Measurements from ENCODE around the gene ZNF138. TPM values are rescaled to one million over a fixed set of nuclear protein-coding genes. Genes with fewer than 3 reads are reported as not detected.

Gene ZNF138
- total and polyA plus RNA-seq, 2 experiments from 2014 or later = 48.7 to 68.4 TPM

DNA sequence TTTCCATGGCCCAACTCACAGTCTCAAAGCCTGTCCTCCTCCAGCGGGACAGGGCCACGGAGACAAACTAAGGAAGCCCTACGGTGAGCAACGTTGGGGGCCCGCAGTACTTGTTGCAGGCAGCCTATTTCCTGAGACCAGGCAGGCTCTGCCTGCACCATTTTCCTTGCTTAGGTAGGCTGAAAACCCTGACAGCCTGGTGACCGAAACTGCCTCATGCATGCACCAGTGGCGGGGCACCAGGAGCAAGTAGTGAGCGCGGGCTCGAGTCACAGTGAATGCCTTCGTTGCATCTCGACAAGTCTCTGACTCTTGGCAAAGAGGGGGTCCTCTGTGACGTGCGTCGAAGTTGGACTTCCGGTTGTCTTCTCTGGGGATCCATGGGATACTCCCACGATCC lies 85.6 kb downstream of the ZNF138 start:
- Histone ChIP-seq H4K20me1 (replicated peaks; ENCODE audit: insufficient read depth) (no peaks in the 10 kb centered on the region), H2AFZ (no peak overlapping the region), H3K79me2 (replicated peaks; ENCODE audit: insufficient read depth) (no peaks in the 10 kb centered on the region), H3K9me2 (ENCODE audit: insufficient read depth) (no peaks in the 10 kb centered on the region), H3K4me1 (ENCODE audit: insufficient read depth) (no peaks in the 10 kb centered on the region; the same call in 1 of the 2 replicates), H3K4me3 (no peak overlapping the region), H3F3A (replicated peaks; ENCODE audit: low read depth) (no peaks in the 10 kb centered on the region), H3K27ac (ENCODE audit: low read depth) (no peak overlapping the region), H3K27me3 (ENCODE audit: insufficient read depth) (peaks cover 82% of the 10 kb centered on the region), H3K4me2 (no peak overlapping the region), H3K36me3 (ENCODE audit: insufficient read depth) (no peaks in the 10 kb centered on the region)
- Mint-ChIP-seq H3K27me3 (ENCODE audit: insufficient read depth, low read depth, poor library complexity) (peaks cover 53% of the 10 kb centered on the region), H3K4me1 (no peaks in the 10 kb centered on the region), H3K9me3 (peaks cover 56% of the 10 kb centered on the region), H3K36me3 (ENCODE audit: low read depth) (peaks cover 7% of the 10 kb centered on the region; the same call in 1 of the 3 replicates), H3K4me3 (no peak overlapping the region), H3K27ac (no peak overlapping the region)
- DNase-seq (ENCODE audit: low spot score) (no peak), ATAC-seq (no peak)
- TF ChIP-seq JUNB (IDR thresholded peaks at IDR 0.05; ENCODE audit: unreplicated experiment) (no peak), ZNF331 (CRISPR knock-in tag; IDR thresholded peaks at IDR 0.05; ENCODE audit: low read depth) (no peak), EZH2 (IDR thresholded peaks at IDR 0.05; ENCODE audit: low read depth, unreplicated experiment) (no peak), EZH2phosphoT487 (IDR thresholded peaks at IDR 0.05; ENCODE audit: unreplicated experiment) (no peak), ZNF114 (CRISPR knock-in tag; IDR thresholded peaks at IDR 0.05) (no peak), STAT1 (IDR thresholded peaks at IDR 0.05; ENCODE audit: unreplicated experiment) (no peak), NANOG (IDR thresholded peaks at IDR 0.05; ENCODE audit: borderline replicate concordance) (no peak), CREB1 (CRISPR knock-in tag; IDR thresholded peaks at IDR 0.05; ENCODE audit: low read depth) (no peak), POLR2AphosphoS5 (IDR thresholded peaks at IDR 0.05; ENCODE audit: low read depth) (no peak)
- TF ChIP-seq, protein P1, sequence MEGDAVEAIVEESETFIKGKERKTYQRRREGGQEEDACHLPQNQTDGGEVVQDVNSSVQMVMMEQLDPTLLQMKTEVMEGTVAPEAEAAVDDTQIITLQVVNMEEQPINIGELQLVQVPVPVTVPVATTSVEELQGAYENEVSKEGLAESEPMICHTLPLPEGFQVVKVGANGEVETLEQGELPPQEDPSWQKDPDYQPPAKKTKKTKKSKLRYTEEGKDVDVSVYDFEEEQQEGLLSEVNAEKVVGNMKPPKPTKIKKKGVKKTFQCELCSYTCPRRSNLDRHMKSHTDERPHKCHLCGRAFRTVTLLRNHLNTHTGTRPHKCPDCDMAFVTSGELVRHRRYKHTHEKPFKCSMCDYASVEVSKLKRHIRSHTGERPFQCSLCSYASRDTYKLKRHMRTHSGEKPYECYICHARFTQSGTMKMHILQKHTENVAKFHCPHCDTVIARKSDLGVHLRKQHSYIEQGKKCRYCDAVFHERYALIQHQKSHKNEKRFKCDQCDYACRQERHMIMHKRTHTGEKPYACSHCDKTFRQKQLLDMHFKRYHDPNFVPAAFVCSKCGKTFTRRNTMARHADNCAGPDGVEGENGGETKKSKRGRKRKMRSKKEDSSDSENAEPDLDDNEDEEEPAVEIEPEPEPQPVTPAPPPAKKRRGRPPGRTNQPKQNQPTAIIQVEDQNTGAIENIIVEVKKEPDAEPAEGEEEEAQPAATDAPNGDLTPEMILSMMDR (conservative IDR thresholded peaks at IDR 0.05; ENCODE audit: low read depth in 2 of 2) = no peak
- TF ChIP-seq, protein P2, sequence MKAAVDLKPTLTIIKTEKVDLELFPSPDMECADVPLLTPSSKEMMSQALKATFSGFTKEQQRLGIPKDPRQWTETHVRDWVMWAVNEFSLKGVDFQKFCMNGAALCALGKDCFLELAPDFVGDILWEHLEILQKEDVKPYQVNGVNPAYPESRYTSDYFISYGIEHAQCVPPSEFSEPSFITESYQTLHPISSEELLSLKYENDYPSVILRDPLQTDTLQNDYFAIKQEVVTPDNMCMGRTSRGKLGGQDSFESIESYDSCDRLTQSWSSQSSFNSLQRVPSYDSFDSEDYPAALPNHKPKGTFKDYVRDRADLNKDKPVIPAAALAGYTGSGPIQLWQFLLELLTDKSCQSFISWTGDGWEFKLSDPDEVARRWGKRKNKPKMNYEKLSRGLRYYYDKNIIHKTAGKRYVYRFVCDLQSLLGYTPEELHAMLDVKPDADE (IDR thresholded peaks at IDR 0.05) = no peak
- TF ChIP-seq, protein P3, sequence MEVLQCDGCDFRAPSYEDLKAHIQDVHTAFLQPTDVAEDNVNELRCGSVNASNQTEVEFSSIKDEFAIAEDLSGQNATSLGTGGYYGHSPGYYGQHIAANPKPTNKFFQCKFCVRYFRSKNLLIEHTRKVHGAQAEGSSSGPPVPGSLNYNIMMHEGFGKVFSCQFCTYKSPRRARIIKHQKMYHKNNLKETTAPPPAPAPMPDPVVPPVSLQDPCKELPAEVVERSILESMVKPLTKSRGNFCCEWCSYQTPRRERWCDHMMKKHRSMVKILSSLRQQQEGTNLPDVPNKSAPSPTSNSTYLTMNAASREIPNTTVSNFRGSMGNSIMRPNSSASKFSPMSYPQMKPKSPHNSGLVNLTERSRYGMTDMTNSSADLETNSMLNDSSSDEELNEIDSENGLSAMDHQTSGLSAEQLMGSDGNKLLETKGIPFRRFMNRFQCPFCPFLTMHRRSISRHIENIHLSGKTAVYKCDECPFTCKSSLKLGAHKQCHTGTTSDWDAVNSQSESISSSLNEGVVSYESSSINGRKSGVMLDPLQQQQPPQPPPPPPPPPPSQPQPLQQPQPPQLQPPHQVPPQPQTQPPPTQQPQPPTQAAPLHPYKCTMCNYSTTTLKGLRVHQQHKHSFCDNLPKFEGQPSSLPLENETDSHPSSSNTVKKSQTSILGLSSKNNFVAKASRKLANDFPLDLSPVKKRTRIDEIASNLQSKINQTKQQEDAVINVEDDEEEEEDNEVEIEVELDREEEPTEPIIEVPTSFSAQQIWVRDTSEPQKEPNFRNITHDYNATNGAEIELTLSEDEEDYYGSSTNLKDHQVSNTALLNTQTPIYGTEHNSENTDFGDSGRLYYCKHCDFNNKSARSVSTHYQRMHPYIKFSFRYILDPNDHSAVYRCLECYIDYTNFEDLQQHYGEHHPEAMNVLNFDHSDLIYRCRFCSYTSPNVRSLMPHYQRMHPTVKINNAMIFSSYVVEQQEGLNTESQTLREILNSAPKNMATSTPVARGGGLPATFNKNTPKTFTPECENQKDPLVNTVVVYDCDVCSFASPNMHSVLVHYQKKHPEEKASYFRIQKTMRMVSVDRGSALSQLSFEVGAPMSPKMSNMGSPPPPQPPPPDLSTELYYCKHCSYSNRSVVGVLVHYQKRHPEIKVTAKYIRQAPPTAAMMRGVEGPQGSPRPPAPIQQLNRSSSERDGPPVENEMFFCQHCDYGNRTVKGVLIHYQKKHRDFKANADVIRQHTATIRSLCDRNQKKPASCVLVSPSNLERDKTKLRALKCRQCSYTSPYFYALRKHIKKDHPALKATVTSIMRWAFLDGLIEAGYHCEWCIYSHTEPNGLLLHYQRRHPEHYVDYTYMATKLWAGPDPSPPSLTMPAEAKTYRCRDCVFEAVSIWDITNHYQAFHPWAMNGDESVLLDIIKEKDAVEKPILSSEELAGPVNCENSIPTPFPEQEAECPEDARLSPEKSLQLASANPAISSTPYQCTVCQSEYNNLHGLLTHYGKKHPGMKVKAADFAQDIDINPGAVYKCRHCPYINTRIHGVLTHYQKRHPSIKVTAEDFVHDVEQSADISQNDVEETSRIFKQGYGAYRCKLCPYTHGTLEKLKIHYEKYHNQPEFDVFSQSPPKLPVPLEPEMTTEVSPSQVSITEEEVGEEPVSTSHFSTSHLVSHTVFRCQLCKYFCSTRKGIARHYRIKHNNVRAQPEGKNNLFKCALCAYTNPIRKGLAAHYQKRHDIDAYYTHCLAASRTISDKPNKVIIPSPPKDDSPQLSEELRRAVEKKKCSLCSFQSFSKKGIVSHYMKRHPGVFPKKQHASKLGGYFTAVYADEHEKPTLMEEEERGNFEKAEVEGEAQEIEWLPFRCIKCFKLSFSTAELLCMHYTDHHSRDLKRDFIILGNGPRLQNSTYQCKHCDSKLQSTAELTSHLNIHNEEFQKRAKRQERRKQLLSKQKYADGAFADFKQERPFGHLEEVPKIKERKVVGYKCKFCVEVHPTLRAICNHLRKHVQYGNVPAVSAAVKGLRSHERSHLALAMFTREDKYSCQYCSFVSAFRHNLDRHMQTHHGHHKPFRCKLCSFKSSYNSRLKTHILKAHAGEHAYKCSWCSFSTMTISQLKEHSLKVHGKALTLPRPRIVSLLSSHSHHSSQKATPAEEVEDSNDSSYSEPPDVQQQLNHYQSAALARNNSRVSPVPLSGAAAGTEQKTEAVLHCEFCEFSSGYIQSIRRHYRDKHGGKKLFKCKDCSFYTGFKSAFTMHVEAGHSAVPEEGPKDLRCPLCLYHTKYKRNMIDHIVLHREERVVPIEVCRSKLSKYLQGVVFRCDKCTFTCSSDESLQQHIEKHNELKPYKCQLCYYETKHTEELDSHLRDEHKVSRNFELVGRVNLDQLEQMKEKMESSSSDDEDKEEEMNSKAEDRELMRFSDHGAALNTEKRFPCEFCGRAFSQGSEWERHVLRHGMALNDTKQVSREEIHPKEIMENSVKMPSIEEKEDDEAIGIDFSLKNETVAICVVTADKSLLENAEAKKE (CRISPR knock-in tag; IDR thresholded peaks at IDR 0.05) = no peak
- TF ChIP-seq, protein P4, sequence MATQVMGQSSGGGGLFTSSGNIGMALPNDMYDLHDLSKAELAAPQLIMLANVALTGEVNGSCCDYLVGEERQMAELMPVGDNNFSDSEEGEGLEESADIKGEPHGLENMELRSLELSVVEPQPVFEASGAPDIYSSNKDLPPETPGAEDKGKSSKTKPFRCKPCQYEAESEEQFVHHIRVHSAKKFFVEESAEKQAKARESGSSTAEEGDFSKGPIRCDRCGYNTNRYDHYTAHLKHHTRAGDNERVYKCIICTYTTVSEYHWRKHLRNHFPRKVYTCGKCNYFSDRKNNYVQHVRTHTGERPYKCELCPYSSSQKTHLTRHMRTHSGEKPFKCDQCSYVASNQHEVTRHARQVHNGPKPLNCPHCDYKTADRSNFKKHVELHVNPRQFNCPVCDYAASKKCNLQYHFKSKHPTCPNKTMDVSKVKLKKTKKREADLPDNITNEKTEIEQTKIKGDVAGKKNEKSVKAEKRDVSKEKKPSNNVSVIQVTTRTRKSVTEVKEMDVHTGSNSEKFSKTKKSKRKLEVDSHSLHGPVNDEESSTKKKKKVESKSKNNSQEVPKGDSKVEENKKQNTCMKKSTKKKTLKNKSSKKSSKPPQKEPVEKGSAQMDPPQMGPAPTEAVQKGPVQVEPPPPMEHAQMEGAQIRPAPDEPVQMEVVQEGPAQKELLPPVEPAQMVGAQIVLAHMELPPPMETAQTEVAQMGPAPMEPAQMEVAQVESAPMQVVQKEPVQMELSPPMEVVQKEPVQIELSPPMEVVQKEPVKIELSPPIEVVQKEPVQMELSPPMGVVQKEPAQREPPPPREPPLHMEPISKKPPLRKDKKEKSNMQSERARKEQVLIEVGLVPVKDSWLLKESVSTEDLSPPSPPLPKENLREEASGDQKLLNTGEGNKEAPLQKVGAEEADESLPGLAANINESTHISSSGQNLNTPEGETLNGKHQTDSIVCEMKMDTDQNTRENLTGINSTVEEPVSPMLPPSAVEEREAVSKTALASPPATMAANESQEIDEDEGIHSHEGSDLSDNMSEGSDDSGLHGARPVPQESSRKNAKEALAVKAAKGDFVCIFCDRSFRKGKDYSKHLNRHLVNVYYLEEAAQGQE (IDR thresholded peaks at IDR 0.05; ENCODE audit: unreplicated experiment) = no peak

Measured in GM23338 (cell line).